Sigmoid colon (tissue), 7 donors: Measurements from ENCODE around the gene KLHL10. TPM values are rescaled to one million over a fixed set of nuclear protein-coding genes. Genes with fewer than 3 reads are reported as not detected.
"Not testable (repeated sequence)": the region's sequence is repeated elsewhere in the genome, so short reads cannot be mapped to it uniquely, and the experiment has no call there.

Experiments
- DNase-seq: peaks from one replicate; pipeline ENCODE4 v3.0.0-alpha.2; 2019
- H3K27ac ChIP-seq, 4 donors: fragments of 200-600 bp; sonication (generic); one replicate each; pipeline ENCODE4 v1.5.1; 2016 to 2019; ENCODE audit warnings: mild to moderate bottlenecking in 1 of 4
- H3K27me3 ChIP-seq, 3 donors: fragments of 200-600 bp; sonication (generic); one replicate each; pipeline ENCODE4 v1.5.1; 2019; ENCODE audit warnings: mild to moderate bottlenecking in 1 of 3
- H3K36me3 ChIP-seq, 4 donors: fragments of 200-600 bp; sonication (generic); one replicate each; pipeline ENCODE4 v1.5.1; 2016 to 2019
- H3K4me1 ChIP-seq, 4 donors: fragments of 200-600 bp; sonication (generic); one replicate each; pipeline ENCODE4 v1.5.1; 2017 to 2019
- H3K4me3 ChIP-seq, 4 donors: fragments of 200-600 bp; sonication (generic); one replicate each; pipeline ENCODE4 v1.5.1; 2017 to 2019; ENCODE audit warnings: mild to moderate bottlenecking in 2 of 4, moderate library complexity in 1 of 4
- H3K9me3 ChIP-seq, 4 donors: fragments of 200-600 bp in 3 of 4; sonication (generic) in 3 of 4; one replicate each; pipeline versions ENCODE4 v1.5.1 to v1.6.1; 2013 to 2019
- CTCF ChIP-seq, 4 experiments: fragments of 450-650 bp in 3 of 4; fragments of 200-600 bp in 1 of 4; IDR thresholded peaks; one replicate each; pipeline ENCODE4 v1.5.1; 2016 to 2019; ENCODE audit warnings: antibody characterized with exemption in 4 of 4, mild to moderate bottlenecking in 3 of 4, moderate library complexity in 2 of 4
- EP300 ChIP-seq, 4 donors: sonication (generic); formaldehyde crosslinking; IDR thresholded peaks; one replicate each; pipeline ENCODE4 v1.6.1; 2017; ENCODE audit warnings: antibody characterized with exemption in 4 of 4
- POLR2A ChIP-seq, 2 donors: fragments of 450-650 bp; IDR thresholded peaks; one replicate each; pipeline ENCODE4 v1.6.1; 2016; ENCODE audit warnings: antibody characterized with exemption in 2 of 2, mild to moderate bottlenecking in 2 of 2, moderate library complexity in 2 of 2
- POLR2AphosphoS5 ChIP-seq, 4 donors: sonication (generic); formaldehyde crosslinking; IDR thresholded peaks; one replicate each; pipeline ENCODE4 v1.6.1; 2017; ENCODE audit warnings: antibody characterized with exemption in 4 of 4
- WGBS, 2 donors: extraction: QIAGEN DNeasy Blood & Tissue Kit; methylation state at CpG; one replicate each; pipeline ENCODE4 v1.1.7; 2013; 5-methylcytosine and 5-hydroxymethylcytosine counted together
- intact Hi-C: fragments of 100-400 bp; cut with DNase I; formaldehyde crosslinking; loops from one replicate; pipeline ENCODE4 v1.15.1; 2023
- polyA plus RNA-seq, 3 donors: library from polyadenylated mRNA; stranded (reverse); fragments of 200-250 nt; gene quantifications; one replicate each; pipeline ENCODE4 v1.2.3, GENCODE V29; 2013
- total RNA-seq, 4 donors: library from RNA; depleted of rRNA; stranded (reverse); fragments of >200 nt; gene quantifications; one replicate each; pipeline ENCODE4 v1.1.0, GENCODE V29; 2016
- donor health status: healthy with polysubstance abuse.
- donor health status: Bipolar disorder and iron deficiency.
- donor health status: healthy.

The KLHL10 gene
- total and polyA plus RNA-seq, 7 donors: 0.04 to 3.9 (median 1.1) TPM; not detected in 2

GRCh38 chr17:41822216-41823140 lies 15.1 kb upstream of the KLHL10 start:
- peaks cover 0 to 2% (median under 1%) of the 10 kb centered on the region in 4 donors for H3K4me1 ChIP-seq
- TF ChIP-seq POLR2AphosphoS5 (IDR thresholded peaks at IDR 0.05): peak in 1 of 4 donors; percentile 11
- no peak for TF ChIP-seq CTCF (IDR thresholded peaks at IDR 0.05)
- intact Hi-C loops: no loop called here
- no peak overlapping the region for H3K4me3 ChIP-seq
- 79 to 80% methylated on average over 12 of the region's 12 CpGs for WGBS, 2 donors
- peaks cover 5 to 27% (median 6%) of the 10 kb centered on the region in 4 donors for H3K36me3 ChIP-seq
- H3K27ac ChIP-seq: no peak overlapping the region
- no peaks in the 10 kb centered on the region for H3K27me3 ChIP-seq
- H3K9me3 ChIP-seq: no peaks in the 10 kb centered on the region
- no peak for DNase-seq

GRCh38 chr17:41823141-41823524 lies 14.5 kb upstream of the KLHL10 start:
- Histone ChIP-seq H3K4me3 (no peak overlapping the region), H3K36me3 (peaks cover 5 to 33% (median 7%) of the 10 kb centered on the region in 4 donors), H3K27ac (no peak overlapping the region), H3K27me3 (no peaks in the 10 kb centered on the region), H3K9me3 (no peaks in the 10 kb centered on the region), H3K4me1 (peaks cover 0 to 6% (median 2%) of the 10 kb centered on the region in 4 donors)
- no peak for DNase-seq
- TF ChIP-seq EP300 (IDR thresholded peaks at IDR 0.05) (no peak), CTCF (IDR thresholded peaks at IDR 0.05) (no peak), POLR2AphosphoS5 (IDR thresholded peaks at IDR 0.05) (no peak), POLR2A (IDR thresholded peaks at IDR 0.05) (no peak)
- 93 to 98% methylated on average over 1 of the region's 1 CpG for WGBS, 2 donors
- intact Hi-C loops: no loop called here

- no peak overlapping the region for H3K27ac ChIP-seq
- WGBS, 2 donors: 87 to 88% methylated on average over 7 of the region's 7 CpGs
- peaks cover 5 to 38% (median 7%) of the 10 kb centered on the region in 4 donors for H3K36me3 ChIP-seq
- intact Hi-C loops: no loop called here
- no peaks in the 10 kb centered on the region for H3K27me3 ChIP-seq
- peaks cover 0 to 6% (median 2%) of the 10 kb centered on the region in 4 donors for H3K4me1 ChIP-seq
- H3K4me3 ChIP-seq: no peak overlapping the region
- no peak for DNase-seq
- no peaks in the 10 kb centered on the region for H3K9me3 ChIP-seq
- no peak for TF ChIP-seq POLR2AphosphoS5 (IDR thresholded peaks at IDR 0.05)
- no peak for TF ChIP-seq CTCF (IDR thresholded peaks at IDR 0.05)
- TF ChIP-seq POLR2A (IDR thresholded peaks at IDR 0.05): no peak
- TF ChIP-seq EP300 (IDR thresholded peaks at IDR 0.05): no peak
These were observed 14.0 kb upstream of the KLHL10 start for GRCh38 chr17:41823580-41823979.

- TF ChIP-seq POLR2A (IDR thresholded peaks at IDR 0.05): no peak
- intact Hi-C loops: no loop called here
- Histone ChIP-seq H3K4me3 (no peak overlapping the region), H3K4me1 (peaks cover 0 to 6% (median 2%) of the 10 kb centered on the region in 4 donors), H3K36me3 (peaks cover 5 to 43% (median 9%) of the 10 kb centered on the region in 4 donors), H3K27me3 (no peaks in the 10 kb centered on the region), H3K9me3 (no peaks in the 10 kb centered on the region), H3K27ac (no peak overlapping the region)
- WGBS, 2 donors: 65% methylated on average over 7 of the region's 7 CpGs
- no peak for DNase-seq
These were observed 13.5 kb upstream of the KLHL10 start for GRCh38 chr17:41824086-41824485.

- WGBS, 2 donors: 91 to 93% methylated on average over 19 of the region's 19 CpGs
- peaks cover 12 to 54% (median 14%) of the 10 kb centered on the region in 4 donors for H3K36me3 ChIP-seq
These were observed 12.3 kb upstream of the KLHL10 start for GRCh38 chr17:41825175-41825845.

GRCh38 chr17:41829961-41830360 lies 7.7 kb upstream of the KLHL10 start:
- Histone ChIP-seq H3K4me1 (peaks cover 0 to 13% (median 6%) of the 10 kb centered on the region in 4 donors), H3K36me3 (peaks cover 24 to 85% (median 32%) of the 10 kb centered on the region in 4 donors)
- H3K27me3 ChIP-seq, DNase-seq, intact Hi-C loops, H3K4me3 ChIP-seq, H3K27ac ChIP-seq, H3K9me3 ChIP-seq: not testable (repeated sequence)
- 86% methylated on average over 10 of the region's 10 CpGs for WGBS, 2 donors

More at GRCh38 chr17:41825175-41825845, 12.3 kb upstream of the KLHL10 start:
- H3K27ac ChIP-seq: no peak overlapping the region
- no peak for TF ChIP-seq CTCF (IDR thresholded peaks at IDR 0.05)
- TF ChIP-seq POLR2AphosphoS5 (IDR thresholded peaks at IDR 0.05): no peak
- TF ChIP-seq POLR2A (IDR thresholded peaks at IDR 0.05): no peak
- no peak for TF ChIP-seq EP300 (IDR thresholded peaks at IDR 0.05)
- no peak overlapping the region for H3K4me3 ChIP-seq
- DNase-seq: no peak
- H3K4me1 ChIP-seq: peaks cover 0 to 6% (median 2%) of the 10 kb centered on the region in 4 donors
- no peaks in the 10 kb centered on the region for H3K27me3 ChIP-seq
- intact Hi-C loops: no loop called here
- no peaks in the 10 kb centered on the region for H3K9me3 ChIP-seq
